ENCODE measurements around the gene ERBB4. TPM values are rescaled to one million over a fixed set of nuclear protein-coding genes. Genes with fewer than 3 reads are reported as not detected.
"Not testable (repeated sequence)": the region's sequence is repeated elsewhere in the genome, so short reads cannot be mapped to it uniquely, and the experiment has no call there.

ERBB4 gene
- total RNA-seq, 1 donor from 2014 or later, result not detected

DNA sequence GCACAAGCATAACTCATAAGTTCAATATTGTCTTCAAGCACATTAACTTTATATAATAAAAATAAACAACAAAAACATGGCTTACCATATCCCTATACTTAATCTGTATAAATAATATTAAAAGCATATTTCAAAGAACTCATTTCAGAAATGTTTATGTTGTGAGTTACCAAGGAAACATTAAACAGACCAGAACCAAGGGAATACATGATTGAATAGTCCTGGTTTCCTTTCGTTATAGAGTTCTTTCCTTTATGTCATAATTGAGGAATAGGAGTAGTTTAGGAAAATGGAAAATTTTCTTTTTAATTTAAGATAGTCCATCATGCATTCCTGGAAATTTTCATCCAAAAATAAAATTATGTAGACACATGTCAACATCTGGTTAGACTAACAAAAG, 343.0 kb downstream of the ERBB4 start:
- Mint-ChIP-seq H3K9me3 (no peaks in the 10 kb centered on the region), H3K27me3 (no peaks in the 10 kb centered on the region), H3K27ac (no peak overlapping the region), H3K4me1 (no peaks in the 10 kb centered on the region), H3K4me3 (no peak overlapping the region), H3K36me3 (ENCODE audit: low read depth) (no peaks in the 10 kb centered on the region)
- DNase-seq, result no peak
- intact Hi-C loops (cut with micrococcal nuclease), result no loop called here

GRCh38 chr2:212194396-212194795, 344.2 kb downstream of the ERBB4 start:
- Mint-ChIP-seq H3K9me3 (no peaks in the 10 kb centered on the region), H3K4me3 (no peak overlapping the region), H3K36me3 (ENCODE audit: low read depth) (no peaks in the 10 kb centered on the region), H3K27me3 (no peaks in the 10 kb centered on the region), H3K27ac (no peak overlapping the region), H3K4me1 (no peaks in the 10 kb centered on the region)
- no peak for DNase-seq
- intact Hi-C loops (cut with micrococcal nuclease), result no loop called here

DNA sequence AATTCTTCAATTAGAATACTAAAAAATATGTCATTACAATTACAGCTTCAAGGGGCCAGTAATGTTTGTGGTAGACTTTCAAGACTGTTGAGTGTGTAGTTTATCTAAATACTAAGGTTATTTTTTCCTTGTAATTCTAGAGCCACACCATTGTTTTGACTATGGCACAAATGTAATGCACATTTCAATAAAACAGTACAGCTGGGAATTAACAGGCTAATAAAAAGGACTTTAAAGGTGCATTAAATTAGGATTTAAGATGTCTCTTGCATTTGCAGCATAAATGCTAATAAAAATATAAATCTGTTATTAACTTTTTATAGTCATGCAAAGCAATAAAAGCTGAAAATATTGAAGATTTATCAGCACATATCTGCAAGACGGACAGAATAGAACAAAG, 344.8 kb downstream of the ERBB4 start:
- H3K36me3 Mint-ChIP-seq (ENCODE audit: low read depth), result no peaks in the 10 kb centered on the region
- intact Hi-C loops (cut with micrococcal nuclease), result no loop called here
- no peaks in the 10 kb centered on the region for H3K27me3 Mint-ChIP-seq
- DNase-seq, result no peak
- H3K4me1 Mint-ChIP-seq, result no peaks in the 10 kb centered on the region
- H3K4me3 Mint-ChIP-seq, result no peak overlapping the region
- H3K9me3 Mint-ChIP-seq, result no peaks in the 10 kb centered on the region
- H3K27ac Mint-ChIP-seq, result no peak overlapping the region

GRCh38 chr2:212193056-212193455, 345.5 kb downstream of the ERBB4 start:
- no peak overlapping the region for H3K27ac Mint-ChIP-seq
- no peaks in the 10 kb centered on the region for H3K36me3 Mint-ChIP-seq (ENCODE audit: low read depth)
- no peak for DNase-seq
- no peaks in the 10 kb centered on the region for H3K4me1 Mint-ChIP-seq
- H3K27me3 Mint-ChIP-seq, result no peaks in the 10 kb centered on the region
- H3K4me3 Mint-ChIP-seq, result no peak overlapping the region
- no peaks in the 10 kb centered on the region for H3K9me3 Mint-ChIP-seq
- intact Hi-C loops (cut with micrococcal nuclease), result no loop called here

GRCh38 chr2:212191438-212191837, 347.2 kb downstream of the ERBB4 start:
- H3K36me3 Mint-ChIP-seq (ENCODE audit: low read depth); H3K4me3 Mint-ChIP-seq; H3K27me3 Mint-ChIP-seq; H3K9me3 Mint-ChIP-seq; DNase-seq; H3K4me1 Mint-ChIP-seq; intact Hi-C loops (cut with micrococcal nuclease); H3K27ac Mint-ChIP-seq: not testable (repeated sequence)

DNA sequence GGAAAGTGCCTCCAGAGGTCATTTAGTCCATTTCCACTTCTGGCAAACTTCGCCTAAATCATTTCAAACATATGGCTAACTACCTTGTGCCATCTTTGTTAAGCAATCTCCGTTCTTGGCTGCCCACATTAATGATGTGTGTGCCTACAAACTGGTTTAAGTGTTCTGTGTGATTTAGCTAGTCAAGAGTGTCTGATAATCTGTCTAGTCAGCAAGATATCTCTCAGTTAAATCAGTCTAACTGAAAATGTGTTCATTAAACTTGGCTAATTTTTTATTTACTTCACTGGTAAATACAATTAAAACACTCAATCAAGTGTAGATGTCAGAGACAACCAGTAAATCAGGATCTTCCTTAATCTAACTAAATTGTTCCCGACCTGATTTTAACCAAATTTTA, 352.4 kb downstream of the ERBB4 start:
- Mint-ChIP-seq H3K27me3 (no peaks in the 10 kb centered on the region), H3K4me1 (no peaks in the 10 kb centered on the region), H3K9me3 (no peaks in the 10 kb centered on the region), H3K36me3 (ENCODE audit: low read depth) (no peaks in the 10 kb centered on the region), H3K27ac (no peak overlapping the region), H3K4me3 (no peak overlapping the region)
- no peak for DNase-seq
- intact Hi-C loops (cut with micrococcal nuclease), result no loop called here

- no peaks in the 10 kb centered on the region for H3K36me3 Mint-ChIP-seq (ENCODE audit: low read depth)
- H3K9me3 Mint-ChIP-seq, result no peaks in the 10 kb centered on the region
- H3K27ac Mint-ChIP-seq, result no peak overlapping the region
- no peak for DNase-seq
- no peak overlapping the region for H3K4me3 Mint-ChIP-seq
- no peaks in the 10 kb centered on the region for H3K27me3 Mint-ChIP-seq
- intact Hi-C loops (cut with micrococcal nuclease), result no loop called here
- no peaks in the 10 kb centered on the region for H3K4me1 Mint-ChIP-seq
Measured at GRCh38 chr2:212181646-212182045, 357.0 kb downstream of the ERBB4 start.

DNA sequence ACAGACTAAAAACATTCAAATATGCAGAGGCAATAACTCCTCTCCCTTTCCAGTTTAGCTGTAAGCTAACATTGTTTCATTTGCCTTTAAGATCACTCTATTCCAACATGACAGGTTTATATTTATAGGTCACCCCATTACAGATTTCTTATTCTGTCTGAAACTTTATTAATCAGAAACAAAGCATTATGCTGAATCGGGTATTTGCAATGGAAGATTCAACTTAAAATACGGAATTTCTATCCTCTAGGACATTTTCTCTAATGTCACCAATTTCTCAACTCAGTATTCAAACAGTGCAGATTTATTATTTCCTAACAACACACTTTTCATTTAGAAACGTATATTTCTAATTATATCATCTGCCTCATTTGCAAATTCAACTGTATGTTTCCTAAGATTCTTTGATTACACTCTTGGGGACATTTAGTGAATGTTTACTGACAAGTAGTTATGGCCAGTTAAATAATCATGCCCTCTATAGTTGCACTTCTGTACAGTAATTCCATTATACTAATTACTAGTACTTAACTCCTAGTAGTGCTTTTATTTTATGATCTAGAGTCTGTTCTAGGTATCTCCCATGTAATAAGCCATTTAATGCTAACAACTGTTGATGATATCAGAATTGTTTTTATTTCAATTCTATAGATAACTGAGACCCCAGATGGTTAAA, 358.1 kb downstream of the ERBB4 start:
- H3K36me3 Mint-ChIP-seq (ENCODE audit: low read depth), result no peaks in the 10 kb centered on the region
- no peaks in the 10 kb centered on the region for H3K4me1 Mint-ChIP-seq
- H3K27me3 Mint-ChIP-seq, result no peaks in the 10 kb centered on the region
- H3K27ac Mint-ChIP-seq, result no peak overlapping the region
- no peak overlapping the region for H3K4me3 Mint-ChIP-seq
- no peak for DNase-seq
- H3K9me3 Mint-ChIP-seq, result no peaks in the 10 kb centered on the region
- intact Hi-C loops (cut with micrococcal nuclease), result no loop called here

DNA sequence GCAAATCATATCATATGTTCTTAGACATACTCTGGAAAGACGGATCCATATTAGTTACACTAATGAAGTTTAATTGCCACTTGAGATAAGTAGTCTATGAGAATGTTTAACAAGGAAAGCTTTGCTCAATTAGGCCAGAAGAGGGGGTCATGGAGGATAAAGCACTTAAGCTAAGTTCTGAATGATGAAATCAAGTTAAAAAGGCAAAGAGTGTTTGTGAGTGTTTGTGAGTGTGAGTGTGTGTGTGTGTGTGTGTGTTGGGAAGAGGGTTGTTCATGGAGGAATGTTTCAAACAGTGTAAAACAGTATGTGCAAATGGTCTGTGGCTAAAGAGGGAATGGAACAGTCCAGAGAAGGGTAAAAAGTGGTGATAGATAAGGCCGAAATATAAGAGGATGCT, 360.9 kb downstream of the ERBB4 start:
- H3K4me1 Mint-ChIP-seq, result no peaks in the 10 kb centered on the region
- intact Hi-C loops (cut with micrococcal nuclease), result no loop called here
- H3K4me3 Mint-ChIP-seq, result no peak overlapping the region
- H3K36me3 Mint-ChIP-seq (ENCODE audit: low read depth), result no peaks in the 10 kb centered on the region
- no peaks in the 10 kb centered on the region for H3K27me3 Mint-ChIP-seq
- H3K27ac Mint-ChIP-seq, result no peak overlapping the region
- H3K9me3 Mint-ChIP-seq, result no peaks in the 10 kb centered on the region
- DNase-seq, result no peak

- Mint-ChIP-seq H3K27ac (no peak overlapping the region), H3K36me3 (ENCODE audit: low read depth) (no peaks in the 10 kb centered on the region), H3K4me3 (no peak overlapping the region), H3K27me3 (no peaks in the 10 kb centered on the region), H3K9me3 (peaks cover 4% of the 10 kb centered on the region), H3K4me1 (no peaks in the 10 kb centered on the region)
- DNase-seq, result no peak
- intact Hi-C loops (cut with micrococcal nuclease), result no loop called here
Measured at GRCh38 chr2:212176151-212176550, 362.5 kb downstream of the ERBB4 start.

DNA sequence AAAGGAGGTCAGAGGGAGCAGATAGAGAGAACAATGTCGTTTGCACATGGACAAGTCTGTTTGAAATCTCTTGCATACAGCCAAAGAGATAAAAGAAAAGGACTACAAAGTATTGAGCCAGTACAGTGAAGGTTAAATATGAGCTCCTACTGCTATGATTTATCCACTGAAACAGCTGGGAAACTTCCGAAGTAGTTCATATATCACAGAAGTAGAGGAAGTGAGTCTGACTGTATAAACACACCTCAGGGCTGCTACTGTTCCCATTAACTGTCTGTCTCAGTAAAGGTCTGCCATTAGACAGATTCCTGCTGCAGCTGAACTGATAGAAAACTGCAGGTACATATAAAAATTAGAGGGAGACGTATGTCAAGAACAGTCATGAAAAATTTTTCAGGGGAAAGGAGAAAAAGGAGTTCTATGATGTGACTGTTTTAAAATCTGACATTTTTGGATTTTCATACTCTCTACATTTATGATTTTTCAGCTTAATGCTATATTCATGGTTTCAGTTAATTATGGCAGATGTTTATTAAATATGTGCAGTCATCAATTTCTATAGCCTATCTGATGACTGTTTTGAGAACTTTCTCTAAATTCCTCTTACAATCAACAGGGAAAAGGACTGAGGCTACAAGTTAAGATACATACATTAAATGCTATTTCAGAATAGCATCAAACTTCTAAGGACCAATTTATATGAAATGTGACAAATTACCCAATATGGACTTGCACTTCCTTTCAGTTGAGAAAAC, 364.7 kb downstream of the ERBB4 start:
- no peak for DNase-seq
- Mint-ChIP-seq H3K36me3 (ENCODE audit: low read depth) (no peaks in the 10 kb centered on the region), H3K27ac (no peak overlapping the region), H3K27me3 (no peaks in the 10 kb centered on the region), H3K4me1 (no peaks in the 10 kb centered on the region), H3K9me3 (peaks cover 10% of the 10 kb centered on the region), H3K4me3 (no peak overlapping the region)
- intact Hi-C loops (cut with micrococcal nuclease), result no loop called here

DNA sequence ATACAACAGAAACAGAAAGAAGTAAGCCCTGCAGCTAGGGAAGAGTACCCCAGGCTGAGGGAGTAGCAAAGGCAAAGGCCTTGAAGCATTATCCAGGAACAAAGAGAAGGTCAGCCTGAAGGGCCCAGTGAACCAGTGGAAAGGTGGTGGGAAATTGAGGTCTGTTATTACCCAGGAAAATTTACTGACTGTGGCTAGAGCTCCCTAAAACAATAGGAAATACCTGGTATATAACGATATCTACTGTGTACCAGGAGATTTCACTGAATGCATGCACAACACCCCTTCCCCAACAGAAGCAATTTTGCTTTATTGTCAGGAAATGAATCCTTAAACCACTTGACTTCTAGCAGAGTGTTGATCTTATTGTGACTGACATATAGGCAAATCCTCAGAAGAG, 365.3 kb downstream of the ERBB4 start:
- intact Hi-C loops (cut with micrococcal nuclease), result no loop called here
- Mint-ChIP-seq H3K9me3 (peaks cover 10% of the 10 kb centered on the region), H3K27ac (no peak overlapping the region), H3K36me3 (ENCODE audit: low read depth) (no peaks in the 10 kb centered on the region), H3K27me3 (no peaks in the 10 kb centered on the region), H3K4me3 (no peak overlapping the region), H3K4me1 (no peaks in the 10 kb centered on the region)
- no peak for DNase-seq

DNA sequence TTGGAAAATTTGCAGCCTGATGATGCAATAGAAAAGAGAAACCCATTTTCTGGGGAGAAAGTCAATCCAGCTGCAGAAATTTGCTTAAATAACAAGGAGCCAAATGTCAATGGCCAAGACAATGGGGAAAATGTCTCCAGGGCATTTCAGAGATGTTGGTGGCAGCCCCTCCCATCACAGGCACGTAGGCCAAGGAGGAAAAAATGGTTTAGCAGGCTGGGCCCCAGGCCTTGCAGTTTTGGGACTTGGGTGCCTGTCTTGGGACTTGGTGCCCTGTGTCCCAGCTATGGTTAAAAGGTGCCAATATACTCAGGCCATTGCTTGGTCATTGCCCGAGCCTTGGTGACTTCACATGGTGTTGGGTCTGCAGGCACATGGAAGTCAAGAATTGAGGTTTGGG, 368.2 kb downstream of the ERBB4 start:
- peaks cover 10% of the 10 kb centered on the region for H3K9me3 Mint-ChIP-seq
- no peaks in the 10 kb centered on the region for H3K4me1 Mint-ChIP-seq
- H3K4me3 Mint-ChIP-seq, result no peak overlapping the region
- no peaks in the 10 kb centered on the region for H3K27me3 Mint-ChIP-seq
- H3K36me3 Mint-ChIP-seq (ENCODE audit: low read depth), result no peaks in the 10 kb centered on the region
- no peak overlapping the region for H3K27ac Mint-ChIP-seq
- no peak for DNase-seq
- intact Hi-C loops (cut with micrococcal nuclease), result no loop called here

DNA sequence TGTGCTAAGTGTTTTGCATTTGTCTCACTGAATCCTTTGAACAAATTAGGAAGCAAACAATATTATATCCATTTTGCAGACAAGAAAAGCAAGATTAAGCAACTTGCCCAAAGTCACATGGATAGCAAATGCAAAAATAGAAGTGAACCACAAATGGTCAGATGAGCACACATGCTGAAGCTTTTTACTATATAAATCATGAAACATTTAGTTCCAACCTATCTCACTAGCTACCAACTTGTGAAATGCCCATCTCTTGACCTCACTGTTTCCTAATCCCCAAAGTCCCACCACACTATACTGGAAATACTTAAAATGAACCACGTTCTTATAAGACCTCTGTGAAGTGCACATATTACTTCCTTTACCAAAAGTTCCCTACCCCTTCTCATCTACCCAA, 380.5 kb downstream of the ERBB4 start:
- no peaks in the 10 kb centered on the region for H3K36me3 Mint-ChIP-seq (ENCODE audit: low read depth)
- no peak overlapping the region for H3K27ac Mint-ChIP-seq
- no peaks in the 10 kb centered on the region for H3K9me3 Mint-ChIP-seq
- no peak for DNase-seq
- no peaks in the 10 kb centered on the region for H3K4me1 Mint-ChIP-seq
- H3K27me3 Mint-ChIP-seq, result no peaks in the 10 kb centered on the region
- H3K4me3 Mint-ChIP-seq, result no peak overlapping the region
- intact Hi-C loops (cut with micrococcal nuclease), result no loop called here

DNA sequence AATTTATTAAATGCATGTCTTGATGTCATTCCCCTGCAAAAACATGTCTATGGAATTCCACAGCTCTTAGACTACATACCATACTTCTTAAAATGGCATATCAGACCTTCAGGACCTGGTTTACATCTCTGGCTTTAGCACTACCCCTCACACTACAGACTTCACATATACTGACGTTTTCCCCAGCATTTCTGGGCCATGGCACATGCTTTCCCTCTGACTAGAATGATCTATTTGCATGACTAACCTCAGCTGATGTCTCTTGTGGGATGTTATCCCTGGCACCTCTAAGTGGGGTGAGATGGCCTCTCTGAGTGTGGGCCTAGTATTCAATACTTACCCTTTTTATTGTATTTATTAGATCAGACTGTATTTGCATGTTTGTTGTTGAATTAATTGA, 381.6 kb downstream of the ERBB4 start:
- Mint-ChIP-seq H3K9me3 (no peaks in the 10 kb centered on the region), H3K27me3 (no peaks in the 10 kb centered on the region), H3K36me3 (ENCODE audit: low read depth) (no peaks in the 10 kb centered on the region), H3K4me1 (no peaks in the 10 kb centered on the region), H3K4me3 (no peak overlapping the region), H3K27ac (no peak overlapping the region)
- DNase-seq, result no peak
- intact Hi-C loops (cut with micrococcal nuclease), result no loop called here
